GM23338 (cell line): Measurements from ENCODE around the gene TBC1D17. TPM values are rescaled to one million over a fixed set of nuclear protein-coding genes. Genes with fewer than 3 reads are reported as not detected.

Experiments
- ATAC-seq: fragments of 200-7000 bp; cut with Tn5 transposase; 3 replicates; pipeline ENCODE4 v1.9.1; 2020
- DNase-seq: peaks from one replicate; pipeline ENCODE4 v3.0.0-alpha.2; 2015; ENCODE audit warnings: low spot score
- H2AFZ ChIP-seq: fragments of 200-600 bp; sonication (generic); 2 replicates; pipeline ENCODE4 v1.8.0; 2016; ENCODE audit warnings: antibody characterized with exemption, mild to moderate bottlenecking, moderate library complexity
- H3F3A ChIP-seq: fragments of 200-600 bp; sonication (generic); replicated peaks from 2 replicates; pipeline ENCODE4 v1.8.0; 2017; ENCODE audit warnings: antibody characterized with exemption, mixed run types, low read depth
- H3K27ac ChIP-seq: fragments of 200-600 bp; sonication (generic); 2 replicates; pipeline ENCODE4 v1.6.1; 2016; ENCODE audit warnings: low read depth
- H3K27me3 ChIP-seq: fragments of 200-600 bp; sonication (generic); 2 replicates; pipeline ENCODE4 v1.8.0; 2016; ENCODE audit warnings: mild to moderate bottlenecking, mixed run types, moderate library complexity; ENCODE audit not compliant: insufficient read depth
- H3K36me3 ChIP-seq: fragments of 200-600 bp; sonication (generic); 2 replicates; pipeline ENCODE4 v1.8.0; 2016; ENCODE audit warnings: mild to moderate bottlenecking; ENCODE audit not compliant: insufficient read depth
- H3K4me1 ChIP-seq: fragments of 200-600 bp; sonication (generic); 2 replicates; pipeline ENCODE4 v1.8.0; 2016; ENCODE audit warnings: mild to moderate bottlenecking, moderate library complexity; ENCODE audit not compliant: insufficient read depth
- H3K4me2 ChIP-seq: fragments of 200-600 bp; sonication (generic); 2 replicates; pipeline ENCODE4 v1.7.1; 2017; ENCODE audit warnings: mixed run types
- H3K4me3 ChIP-seq: fragments of 200-600 bp; sonication (generic); 2 replicates; pipeline ENCODE4 v1.6.1; 2016; ENCODE audit warnings: mixed run types
- H3K79me2 ChIP-seq: fragments of 200-600 bp; sonication (generic); replicated peaks from 2 replicates; pipeline ENCODE4 v1.8.0; 2017; ENCODE audit warnings: mild to moderate bottlenecking; ENCODE audit not compliant: insufficient read depth
- H3K9me2 ChIP-seq: fragments of 200-600 bp; sonication (generic); 2 replicates; pipeline ENCODE4 v1.8.0; 2017; ENCODE audit not compliant: insufficient read depth
- H4K20me1 ChIP-seq: fragments of 200-600 bp; sonication (generic); replicated peaks from 2 replicates; pipeline ENCODE4 v1.8.0; 2017; ENCODE audit warnings: mild to moderate bottlenecking; ENCODE audit not compliant: insufficient read depth
- H3K27ac Mint-ChIP-seq: 2 replicates; pipeline ENCODE4 v1.8.0; 2020; ENCODE audit warnings: inconsistent platforms, mild to moderate bottlenecking, moderate library complexity, mixed read lengths
- H3K27me3 Mint-ChIP-seq: 3 replicates; pipeline ENCODE4 v1.8.0; 2022; ENCODE audit warnings: low read depth, mild to moderate bottlenecking, moderate library complexity, mixed read lengths, inconsistent platforms; ENCODE audit not compliant: insufficient read depth, poor library complexity
- H3K36me3 Mint-ChIP-seq: 3 replicates; pipeline ENCODE4 v1.8.0; 2021; ENCODE audit warnings: low read depth, mild to moderate bottlenecking, inconsistent platforms, moderate library complexity, mixed read lengths
- H3K4me1 Mint-ChIP-seq: 3 replicates; pipeline ENCODE4 v1.8.0; 2020; ENCODE audit warnings: mild to moderate bottlenecking, inconsistent platforms, mixed read lengths
- H3K4me3 Mint-ChIP-seq: 3 replicates; pipeline ENCODE4 v1.8.0; 2021; ENCODE audit warnings: moderate library complexity, mild to moderate bottlenecking, inconsistent platforms, mixed read lengths
- H3K9me3 Mint-ChIP-seq: 3 replicates; pipeline ENCODE4 v1.8.0; 2020; ENCODE audit warnings: moderate library complexity, mild to moderate bottlenecking, inconsistent platforms, mixed read lengths
- CREB1 ChIP-seq: fragments of 250-450 bp; sonication (Bioruptor Pico); IDR thresholded peaks from 2 replicates; pipeline ENCODE4 v1.5.0; 2020; ENCODE audit warnings: low read depth, mild to moderate bottlenecking, moderate library complexity
- CTCF ChIP-seq, 2 experiments: fragments of 200-600 bp in 1 of 2; sonication (generic) in 1 of 2; conservative IDR thresholded peaks; 2 replicates each; pipeline versions ENCODE4 v1.5.1 to v1.6.1; 2016 to 2017; ENCODE audit warnings: antibody characterized with exemption in 2 of 2, low read depth in 2 of 2, mild to moderate bottlenecking in 2 of 2, moderate library complexity in 1 of 2
- ETS1 ChIP-seq: IDR thresholded peaks from 2 replicates; pipeline ENCODE4 v1.6.1; 2016; ENCODE audit warnings: antibody characterized with exemption
- EZH2 ChIP-seq: fragments of 200-600 bp; sonication (generic); IDR thresholded peaks from one replicate; pipeline ENCODE4 v1.8.0; 2017; ENCODE audit warnings: antibody characterized with exemption, mild to moderate bottlenecking, low read depth; ENCODE audit not compliant: unreplicated experiment
- EZH2phosphoT487 ChIP-seq: fragments of 200-600 bp; sonication (generic); IDR thresholded peaks from one replicate; pipeline ENCODE4 v1.8.1; 2018; ENCODE audit warnings: antibody characterized with exemption; ENCODE audit not compliant: unreplicated experiment
- JUNB ChIP-seq: IDR thresholded peaks from one replicate; pipeline ENCODE4 v1.6.1; 2016; ENCODE audit warnings: antibody characterized with exemption; ENCODE audit not compliant: unreplicated experiment
- NANOG ChIP-seq: IDR thresholded peaks from 2 replicates; pipeline ENCODE4 v1.6.1; 2016; ENCODE audit warnings: antibody characterized with exemption, borderline replicate concordance
- POLR2AphosphoS5 ChIP-seq: IDR thresholded peaks from 2 replicates; pipeline ENCODE4 v1.6.1; 2016; ENCODE audit warnings: antibody characterized with exemption, low read depth
- REST ChIP-seq: IDR thresholded peaks from one replicate; pipeline ENCODE4 v1.6.1; 2018; ENCODE audit warnings: antibody characterized with exemption; ENCODE audit not compliant: unreplicated experiment
- STAT1 ChIP-seq: IDR thresholded peaks from one replicate; pipeline ENCODE4 v1.6.1; 2016; ENCODE audit warnings: antibody characterized with exemption; ENCODE audit not compliant: unreplicated experiment
- ZNF114 ChIP-seq: fragments of 250-450 bp; sonication (Bioruptor Pico); IDR thresholded peaks from 2 replicates; pipeline ENCODE4 v1.5.0; 2020; ENCODE audit warnings: mild to moderate bottlenecking, moderate library complexity
- ZNF331 ChIP-seq: fragments of 250-450 bp; sonication (Bioruptor Pico); IDR thresholded peaks from 2 replicates; pipeline ENCODE4 v1.5.0; 2020; ENCODE audit warnings: low read depth, mild to moderate bottlenecking, moderate library complexity
- ZNF462 ChIP-seq: fragments of 250-450 bp; sonication (Bioruptor Pico); IDR thresholded peaks from 2 replicates; pipeline ENCODE4 v1.5.0; 2020; ENCODE audit warnings: mild to moderate bottlenecking, moderate library complexity
- polyA plus RNA-seq: library from polyadenylated mRNA; unstranded; fragments of >200 nt; fragmentation: Nextera tagmentation; extraction: Ambion mirVana; gene quantifications from 2 replicates; pipeline ENCODE4 v1.2.1, GENCODE V29; 2016
- total RNA-seq: library from RNA; depleted of rRNA; stranded (reverse); fragments of >200 nt; shearing (Covaris generic); gene quantifications from 2 replicates; pipeline ENCODE4 v1.2.3, GENCODE V29; 2014

The TBC1D17 gene
- total and polyA plus RNA-seq, 2 experiments from 2014 or later: 19.3 to 43.1 TPM

GRCh38 chr19:49856574-49857021 lies 20.9 kb upstream of the TBC1D17 start:
- peaks cover 4% of the 10 kb centered on the region; the same call in 2 of the 3 replicates for H3K9me3 Mint-ChIP-seq
- Histone ChIP-seq H3K4me1 (peaks cover 16% of the 10 kb centered on the region), H3K9me2 (no peaks in the 10 kb centered on the region), H3K27me3 (no peaks in the 10 kb centered on the region), H3K79me2 (peaks cover 24% of the 10 kb centered on the region), H3K27ac (no peak overlapping the region), H2AFZ (no peak overlapping the region), H3K4me3 (no peak overlapping the region), H3F3A (peaks cover 65% of the 10 kb centered on the region), H4K20me1 (peaks cover 23% of the 10 kb centered on the region), H3K4me2 (no peak overlapping the region), H3K36me3 (no peaks in the 10 kb centered on the region; the same call in 1 of the 2 replicates)
- H3K27me3 Mint-ChIP-seq: peaks cover 55% of the 10 kb centered on the region
- no peak overlapping the region for H3K27ac Mint-ChIP-seq
- DNase-seq (no peak), ATAC-seq (no peak)
- H3K4me3 Mint-ChIP-seq: no peak overlapping the region
- H3K36me3 Mint-ChIP-seq: peaks cover 72% of the 10 kb centered on the region
- peaks cover 23% of the 10 kb centered on the region for H3K4me1 Mint-ChIP-seq
- TF ChIP-seq ZNF462 (CRISPR knock-in tag) (no peak), STAT1 (no peak), NANOG (no peak), REST (no peak), ZNF114 (no peak), ZNF331 (CRISPR knock-in tag) (no peak), EZH2 (no peak), POLR2AphosphoS5 (no peak; the same call in 1 of the 2 replicates), CREB1 (no peak), EZH2phosphoT487 (no peak), CTCF (conservative IDR thresholded peaks at IDR 0.05; ENCODE audit: low read depth in 2 of 2) (no peak), JUNB (no peak), ETS1 (no peak)
